ENCODE data around the gene DLAT.
"Not testable (repeated sequence)": the region's sequence is repeated elsewhere in the genome, so short reads cannot be mapped to it uniquely, and the experiment has no call there.

DLAT gene

DNA sequence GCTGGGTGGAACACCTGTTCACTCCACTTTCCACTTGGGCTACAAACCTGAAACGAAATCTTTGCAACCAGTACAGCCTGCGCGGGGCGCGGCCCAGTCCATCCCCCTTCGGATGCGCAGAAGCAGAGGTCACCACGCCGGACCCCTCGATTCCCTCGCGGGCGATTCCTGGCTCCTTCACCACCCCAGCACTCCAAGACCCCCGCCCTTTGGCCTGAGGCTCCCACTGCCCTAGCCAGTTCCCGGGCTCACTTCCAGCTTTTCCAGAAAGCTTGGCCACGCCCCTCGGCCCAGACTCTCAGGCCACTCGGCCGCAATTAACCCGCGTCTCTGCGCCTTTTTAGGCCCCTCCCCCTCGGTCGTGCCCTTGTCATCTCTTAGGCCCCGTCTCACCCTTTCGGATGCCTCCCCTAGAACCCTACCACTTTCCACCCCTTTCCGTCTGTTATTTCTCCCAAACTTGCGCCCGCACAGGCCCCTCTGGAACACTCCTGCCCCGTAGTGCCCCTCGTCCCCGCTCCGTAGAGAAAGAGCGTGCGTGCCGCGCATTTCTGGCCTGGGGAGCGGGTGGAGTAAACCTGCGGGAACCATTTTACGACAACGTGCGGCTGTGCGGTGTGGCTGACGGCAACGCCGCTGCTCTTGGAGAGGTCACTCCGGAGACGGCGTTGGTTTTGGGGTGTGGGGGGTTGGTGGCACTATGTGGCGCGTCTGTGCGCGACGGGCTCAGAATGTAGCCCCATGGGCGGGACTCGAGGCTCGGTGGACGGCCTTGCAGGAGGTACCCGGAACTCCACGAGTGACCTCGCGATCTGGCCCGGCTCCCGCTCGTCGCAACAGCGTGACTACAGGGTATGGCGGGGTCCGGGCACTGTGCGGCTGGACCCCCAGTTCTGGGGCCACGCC, at the start of gene DLAT:
Gene DLAT, plus strand, starts transcription at position 636 of the 906 bp plus-strand sequence. Its CDS starts 65 bp downstream, at position 701.
- DNase-seq (ENCODE audit: low spot score) = peak; percentile 79

DNA sequence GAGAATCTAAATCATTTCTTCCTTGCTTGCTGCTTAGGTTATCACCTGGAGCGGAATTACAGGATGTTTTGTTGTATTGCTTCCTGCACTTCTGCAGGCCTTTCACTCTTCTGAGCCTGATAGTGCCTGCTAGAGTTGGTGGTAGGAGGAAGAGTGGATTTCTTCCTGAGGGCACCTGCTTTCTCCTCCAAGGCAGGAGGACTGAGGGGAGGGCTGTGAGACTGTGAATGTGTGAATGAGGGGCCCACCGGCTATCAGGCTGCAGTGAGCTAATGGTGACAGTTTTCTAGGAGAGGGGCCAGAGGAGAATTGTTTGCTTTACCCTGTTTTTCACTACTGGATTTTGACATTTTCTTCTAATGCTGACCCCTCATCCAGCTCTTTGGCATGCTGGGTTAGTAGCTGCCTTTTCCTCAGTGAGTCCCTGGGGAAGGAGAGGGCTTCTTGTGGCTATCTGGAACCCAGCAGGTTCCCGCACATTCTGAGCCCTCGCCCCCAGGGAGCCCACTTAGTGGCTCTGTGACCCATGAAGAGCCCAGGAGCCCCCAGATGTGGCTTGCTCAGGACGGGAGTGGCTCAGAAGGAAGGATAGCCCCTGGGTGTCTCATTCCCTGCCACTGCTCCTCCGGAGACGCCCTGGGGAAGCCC, 49.0 kb upstream of the DLAT start:
- no peak for DNase-seq (ENCODE audit: low spot score)

DNA sequence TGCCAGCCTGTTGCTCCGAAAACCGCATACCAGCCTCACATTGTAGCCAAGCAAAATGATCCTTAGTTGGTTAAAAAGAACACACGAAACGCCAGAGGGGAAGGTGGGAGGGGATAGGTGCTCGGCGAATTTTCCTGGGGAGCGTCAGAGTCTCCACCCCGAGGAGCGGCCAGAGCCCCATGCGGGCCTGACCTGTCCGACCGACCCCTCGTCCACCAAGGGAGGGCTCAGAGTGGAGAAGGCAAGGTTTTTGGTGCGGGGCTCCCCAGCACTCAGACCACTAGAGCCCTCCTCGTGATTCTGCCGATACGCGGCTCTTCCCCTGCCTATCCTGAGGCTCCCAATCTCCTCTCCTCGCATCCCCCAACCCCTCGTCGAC, 48.5 kb upstream of the DLAT start:
- DNase-seq (ENCODE audit: low spot score) = no peak

DNA sequence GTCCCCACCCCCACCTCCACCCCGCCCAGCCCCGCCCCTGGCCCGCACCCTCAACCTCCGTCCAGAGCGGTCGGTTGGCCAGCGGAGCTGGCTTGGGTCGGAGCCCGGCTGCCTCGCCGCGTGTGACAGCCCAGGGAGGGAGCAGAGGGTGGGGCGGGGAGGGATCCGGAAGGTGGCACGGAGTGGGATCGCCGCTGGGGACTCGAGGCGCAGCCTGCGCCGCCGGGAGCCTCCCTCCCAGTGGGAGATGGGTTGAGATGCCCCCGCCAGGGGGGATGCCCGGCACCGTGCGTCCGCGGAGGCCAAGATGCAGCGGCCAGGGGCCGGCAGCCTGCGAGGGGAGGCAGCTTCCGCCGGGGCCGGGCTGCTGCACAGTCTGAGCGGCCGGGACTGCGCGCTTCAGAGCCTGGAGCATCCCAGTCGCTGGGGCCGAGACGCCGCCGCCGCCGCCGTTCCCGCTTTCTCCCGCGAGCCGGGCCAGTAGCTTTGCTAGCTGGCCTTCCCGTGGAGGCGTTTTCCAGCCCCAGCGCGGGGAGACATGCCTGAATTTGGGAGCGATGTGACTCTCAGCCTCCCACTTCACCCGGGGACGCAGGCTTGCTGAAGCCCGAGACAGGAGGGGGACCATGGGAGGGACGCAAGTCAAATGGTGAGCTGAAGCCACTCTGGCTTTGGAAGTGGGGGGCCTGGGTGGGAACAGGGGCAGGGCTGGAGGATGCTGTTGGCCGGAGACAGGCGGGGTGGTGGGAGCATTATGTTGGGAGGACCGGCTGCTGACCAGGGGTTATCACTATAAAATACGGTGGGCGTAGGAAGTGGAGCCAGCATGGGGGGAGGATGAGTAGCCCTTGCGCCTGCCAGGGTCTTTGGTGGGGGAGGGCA, 47.8 kb upstream of the DLAT start:
- DNase-seq (ENCODE audit: low spot score) = no peak

GRCh38 chr11:111978028-111978771, 47.0 kb upstream of the DLAT start:
- DNase-seq (ENCODE audit: low spot score) = no peak

- no peak for DNase-seq (ENCODE audit: low spot score)
Measured at GRCh38 chr11:111980062-111980461, 45.1 kb upstream of the DLAT start.

- no peak for DNase-seq (ENCODE audit: low spot score)
Measured at GRCh38 chr11:111981270-111981669, 43.9 kb upstream of the DLAT start.

- DNase-seq (ENCODE audit: low spot score) = peak; percentile 30
Measured at GRCh38 chr11:111982019-111982464, 43.2 kb upstream of the DLAT start.

DNA sequence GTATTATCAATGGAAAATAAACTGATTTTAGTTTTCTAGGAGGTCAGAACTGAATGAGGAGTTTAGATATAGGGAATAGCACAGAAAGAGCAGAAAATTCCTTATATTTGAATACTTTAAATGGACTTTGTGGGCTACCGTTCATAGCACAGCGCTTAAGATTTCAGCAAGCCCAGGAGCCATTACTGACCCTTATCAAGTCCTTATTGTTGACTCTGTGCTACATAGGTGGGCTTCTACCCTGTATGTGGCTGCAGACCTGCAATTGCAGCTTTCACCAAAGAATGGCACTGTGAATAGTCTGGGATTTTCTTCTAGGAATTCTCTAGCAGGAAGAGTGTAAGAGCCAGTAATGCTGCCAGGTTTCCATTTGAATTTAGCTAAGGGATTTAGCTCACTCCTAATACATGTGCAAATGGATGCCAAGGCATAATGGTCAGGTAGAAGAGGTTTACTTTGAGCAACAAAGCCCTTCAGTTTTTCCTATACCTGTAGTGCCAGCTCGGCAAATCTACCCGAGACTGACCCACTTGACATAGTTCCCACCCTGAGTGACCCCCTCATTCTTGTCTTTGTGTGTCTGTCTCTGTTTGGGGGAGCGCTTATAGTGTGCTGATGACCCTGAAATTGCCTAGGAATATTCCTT, 42.5 kb upstream of the DLAT start:
- no peak for DNase-seq (ENCODE audit: low spot score)

DNA sequence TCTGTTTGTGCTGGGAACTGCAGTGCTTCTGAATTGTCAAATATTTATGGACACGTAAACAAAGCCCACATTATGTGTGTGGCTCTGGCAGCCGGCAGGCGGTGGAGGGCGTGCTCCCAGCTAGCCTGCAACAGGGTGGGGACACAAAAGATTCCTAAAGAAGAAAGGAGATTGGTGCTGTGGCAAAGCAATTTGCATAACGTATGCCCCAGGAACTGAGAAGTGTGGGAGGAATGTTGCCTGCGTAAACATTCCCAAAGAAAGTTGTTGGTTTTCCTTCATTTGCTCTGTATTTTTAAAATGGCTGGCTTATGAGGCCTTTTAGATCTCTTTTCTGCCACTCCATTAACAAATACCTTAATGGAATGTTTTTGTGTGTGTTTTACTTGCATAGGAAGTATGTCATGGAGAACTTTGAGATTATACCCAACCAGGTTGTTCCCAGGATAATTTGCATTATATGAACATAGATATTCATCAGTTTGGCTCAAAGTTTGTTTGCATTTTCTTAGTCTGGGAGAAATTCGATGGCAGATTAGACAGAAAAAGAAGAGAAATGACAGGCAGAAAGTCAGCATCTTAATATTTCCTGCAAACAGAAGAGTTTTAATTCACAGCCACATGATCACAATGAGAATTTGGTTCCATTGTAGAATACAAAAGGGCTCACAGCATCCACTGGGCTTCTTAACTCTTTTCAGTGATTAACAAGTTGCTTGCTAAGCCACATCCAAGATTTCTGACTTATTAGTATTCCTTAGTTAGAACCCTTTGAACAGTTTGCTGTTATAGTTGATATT, 41.8 kb upstream of the DLAT start:
- no peak for DNase-seq (ENCODE audit: low spot score)

DNA sequence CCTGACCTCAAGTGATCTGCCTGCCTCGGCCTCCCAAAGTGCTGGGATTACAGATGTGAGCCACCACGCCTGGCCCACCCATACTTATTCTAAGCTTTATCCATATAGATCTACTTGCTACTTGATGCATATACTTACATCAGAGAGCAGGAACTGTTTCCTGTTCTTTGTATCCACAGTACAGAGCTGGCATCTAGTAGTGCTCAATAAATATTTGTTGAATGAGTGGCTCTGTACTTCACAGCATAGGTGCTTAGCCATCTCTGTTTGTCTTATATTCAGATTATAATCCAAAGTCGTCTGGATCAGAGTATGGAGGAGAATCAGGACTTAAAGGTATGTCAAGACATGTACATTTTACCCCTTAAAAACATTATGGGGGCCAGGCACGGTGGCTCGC, 38.6 kb upstream of the DLAT start:
- DNase-seq (ENCODE audit: low spot score) = no peak

- no peak for DNase-seq (ENCODE audit: low spot score)
Measured at GRCh38 chr11:111990381-111990780, 34.8 kb upstream of the DLAT start.

- no peak for DNase-seq (ENCODE audit: low spot score)
Measured at GRCh38 chr11:111992206-111992855, 32.9 kb upstream of the DLAT start.

- DNase-seq (ENCODE audit: low spot score) = no peak
Measured at GRCh38 chr11:111996129-111996528, 29.1 kb upstream of the DLAT start.

- not testable (repeated sequence) for DNase-seq (ENCODE audit: low spot score)
Measured at GRCh38 chr11:111996669-111997068, 28.5 kb upstream of the DLAT start.

DNA sequence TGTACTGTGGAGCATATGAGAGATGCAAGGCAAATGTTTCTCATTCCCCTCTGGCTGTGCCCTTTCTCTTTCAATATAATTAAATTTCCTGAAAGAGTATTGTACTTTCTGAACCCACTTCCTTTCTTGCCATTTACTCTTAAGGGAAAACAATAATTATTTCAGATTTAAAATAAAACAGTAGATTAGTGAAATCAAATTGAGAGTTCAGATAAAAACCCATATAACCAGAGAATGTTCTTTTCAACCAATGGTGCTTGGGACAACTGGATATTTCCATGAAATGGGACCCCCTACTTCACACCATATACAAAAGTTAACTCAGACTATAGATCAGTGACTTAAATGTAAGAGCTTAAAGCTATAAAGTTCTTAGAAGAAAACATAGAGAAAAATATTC, 26.1 kb upstream of the DLAT start:
- DNase-seq (ENCODE audit: low spot score) = no peak

GRCh38 chr11:112000703-112001102, 24.5 kb upstream of the DLAT start:
- DNase-seq (ENCODE audit: low spot score) = no peak

DNA sequence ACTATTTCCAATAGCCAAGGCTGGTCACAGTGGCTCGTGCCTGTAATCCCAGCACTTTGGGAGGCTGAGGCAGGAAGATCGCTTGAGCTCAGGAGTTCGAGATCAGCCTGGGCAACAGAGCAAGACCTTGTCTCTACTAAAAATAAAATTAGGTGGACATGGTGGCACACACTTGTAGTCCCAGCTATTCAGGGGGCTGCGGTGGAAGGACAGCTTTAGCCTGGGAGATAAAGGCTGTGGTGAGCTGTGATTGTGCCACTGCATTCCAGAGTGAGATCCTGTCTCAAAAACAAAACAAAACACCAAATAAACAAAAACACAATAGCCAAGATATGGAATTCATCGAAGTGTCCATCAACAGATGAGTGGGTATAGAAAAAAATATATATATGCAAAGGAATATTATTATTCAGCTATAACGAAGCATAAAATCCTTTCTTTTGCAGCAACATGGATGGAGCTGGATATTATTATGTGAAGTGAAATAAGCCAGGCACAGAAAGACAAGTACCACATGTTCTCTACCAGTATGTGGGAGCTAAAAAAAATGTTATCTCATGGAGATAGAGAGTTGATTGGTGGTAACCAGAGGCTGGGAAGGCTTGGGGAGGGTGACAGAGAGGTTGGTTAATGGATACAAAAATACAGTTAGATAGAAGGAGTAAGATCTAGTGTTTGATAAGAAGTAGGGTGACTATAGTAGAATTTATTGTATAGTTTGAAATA, 22.6 kb upstream of the DLAT start:
- DNase-seq (ENCODE audit: low spot score) = no peak

- no peak for DNase-seq (ENCODE audit: low spot score)
Measured at GRCh38 chr11:112004389-112004788, 20.8 kb upstream of the DLAT start.
